RWPE1 (cell line): ENCODE measurements around the gene SDHAF1.
"Not testable (repeated sequence)": the region's sequence is repeated elsewhere in the genome, so short reads cannot be mapped to it uniquely, and the experiment has no call there.

Experiments used
- CTCF ChIA-PET: fragments of 350-600 bp; sonication (Branson Sonifier 250); formaldehyde crosslinking; extraction: SDS; loops from one replicate; lab custom pipeline; 2021; lab: Yijun Ruan, JAX
- POLR2A ChIA-PET: fragments of 400-600 bp; formaldehyde crosslinking; extraction: SDS; loops from one replicate; lab custom pipeline; 2020; ENCODE audit warnings: antibody characterized with exemption; ENCODE audit not compliant: low non-redundant PET; lab: Yijun Ruan, JAX
- DNase-seq: peaks from one replicate; pipeline ENCODE4 v3.0.0; 2012; ENCODE audit warnings: low spot score
- H3K27ac ChIP-seq: fragments of 450-650 bp; 2 replicates; pipeline ENCODE4 v1.5.1; 2017
- CTCF ChIP-seq: fragments of 450-650 bp; conservative IDR thresholded peaks from 2 replicates; pipeline ENCODE4 v1.5.1; 2017; ENCODE audit warnings: low read depth, mild to moderate bottlenecking

SDHAF1 gene

GRCh38 chr19:35995048-35995993 is at the start of gene SDHAF1:
TSS of gene SDHAF1 (plus strand) at chr19:35995188. CDS start at chr19:35995275, 87 bp downstream.
- H3K27ac ChIP-seq: peak within 1 kb of the TSS; percentile 78
- ChIA-PET POLR2A (interaction anchor here (0.6 kb wide), 1 partner anchor 36 kb away, joined by 3 read pairs; no protein-coding TSS in a partner anchor), CTCF (interaction anchor here (1.3 to 2.4 kb wide), 2 partner anchors 14 to 17 kb away, joined by 4 to 8 read pairs; partner anchors contain the start of gene SYNE4)
- DNase-seq: peak; percentile 96
- TF ChIP-seq CTCF: no peak

GRCh38 chr19:35946203-35946602 is 48.8 kb upstream of the SDHAF1 start:
- CTCF ChIA-PET: interaction anchor here (0.5 to 1.1 kb wide), 2 partner anchors 16 to 1158 kb away, joined by 4 read pairs; no protein-coding TSS in a partner anchor
- H3K27ac ChIP-seq: no peak overlapping the region
- TF ChIP-seq CTCF: no peak
- POLR2A ChIA-PET: no interaction called here
- DNase-seq: no peak

GRCh38 chr19:35949131-35949530 is 45.9 kb upstream of the SDHAF1 start:
- no peak for DNase-seq
- no peak overlapping the region for H3K27ac ChIP-seq
- no peak for TF ChIP-seq CTCF
- CTCF ChIA-PET: no interaction called here
- POLR2A ChIA-PET: no interaction called here

GRCh38 chr19:35955881-35956634 is 38.9 kb upstream of the SDHAF1 start:
- no peak for DNase-seq
- H3K27ac ChIP-seq: no peak overlapping the region
- TF ChIP-seq CTCF: no peak
- ChIA-PET CTCF (no interaction called here), POLR2A (no interaction called here)

GRCh38 chr19:35957411-35957810 is 37.6 kb upstream of the SDHAF1 start:
- CTCF ChIA-PET: not testable (repeated sequence)

GRCh38 chr19:35958660-35959039 is 36.3 kb upstream of the SDHAF1 start:
- ChIA-PET POLR2A (no interaction called here), CTCF (interaction anchor here (0.6 kb wide), 1 partner anchor 266 kb away, joined by 4 read pairs; no protein-coding TSS in a partner anchor)
- no peak overlapping the region for H3K27ac ChIP-seq
- no peak for TF ChIP-seq CTCF
- no peak for DNase-seq

More at GRCh38 chr19:35957411-35957810, 37.6 kb upstream of the SDHAF1 start:
- DNase-seq, POLR2A ChIA-PET, H3K27ac ChIP-seq: not testable (repeated sequence)
